Measurements from ENCODE around the gene EPS8.
"Not testable (repeated sequence)": the region's sequence is repeated elsewhere in the genome, so short reads cannot be mapped to it uniquely, and the experiment has no call there.

EPS8 gene

GRCh38 chr12:15756822-15757221 lies 32.4 kb downstream of the EPS8 start:
- DNase-seq (ENCODE audit: low read depth) = no peak

GRCh38 chr12:15754233-15754632 lies 35.0 kb downstream of the EPS8 start:
- no peak for DNase-seq (ENCODE audit: low read depth)

- no peak for DNase-seq (ENCODE audit: low read depth)
Measured at GRCh38 chr12:15752785-15753184, 36.4 kb downstream of the EPS8 start.

GRCh38 chr12:15751741-15752140 lies 37.4 kb downstream of the EPS8 start:
- no peak for DNase-seq (ENCODE audit: low read depth)

- DNase-seq (ENCODE audit: low read depth) = no peak
Measured at GRCh38 chr12:15749937-15750336, 39.3 kb downstream of the EPS8 start.

GRCh38 chr12:15741870-15742269 lies 47.3 kb downstream of the EPS8 start:
- DNase-seq (ENCODE audit: low read depth) = not testable (repeated sequence)

GRCh38 chr12:15741082-15741481 lies 48.1 kb downstream of the EPS8 start:
- no peak for DNase-seq (ENCODE audit: low read depth)

GRCh38 chr12:15740389-15740788 lies 48.8 kb downstream of the EPS8 start:
- not testable (repeated sequence) for DNase-seq (ENCODE audit: low read depth)

GRCh38 chr12:15738438-15739015 lies 50.7 kb downstream of the EPS8 start:
- no peak for DNase-seq (ENCODE audit: low read depth)

- no peak for DNase-seq (ENCODE audit: low read depth)
Measured at GRCh38 chr12:15735837-15736615, 53.2 kb downstream of the EPS8 start.

GRCh38 chr12:15733136-15733535 lies 56.1 kb downstream of the EPS8 start:
- DNase-seq (ENCODE audit: low read depth) = no peak

GRCh38 chr12:15732341-15733061 lies 56.7 kb downstream of the EPS8 start:
- DNase-seq (ENCODE audit: low read depth) = no peak

- no peak for DNase-seq (ENCODE audit: low read depth)
Measured at GRCh38 chr12:15731940-15732339, 57.2 kb downstream of the EPS8 start.

GRCh38 chr12:15729097-15729496 lies 60.1 kb downstream of the EPS8 start:
- DNase-seq (ENCODE audit: low read depth) = no peak

- DNase-seq (ENCODE audit: low read depth) = no peak
Measured at GRCh38 chr12:15728118-15728598, 61.0 kb downstream of the EPS8 start.

GRCh38 chr12:15726878-15727150 lies 62.4 kb downstream of the EPS8 start:
- DNase-seq (ENCODE audit: low read depth) = no peak

GRCh38 chr12:15726027-15726877 lies 62.9 kb downstream of the EPS8 start:
- DNase-seq (ENCODE audit: low read depth) = no peak

- DNase-seq (ENCODE audit: low read depth) = no peak
Measured at GRCh38 chr12:15722951-15723350, 66.2 kb downstream of the EPS8 start.

- DNase-seq (ENCODE audit: low read depth) = no peak
Measured at GRCh38 chr12:15721316-15722115, 67.7 kb downstream of the EPS8 start.

GRCh38 chr12:15720295-15720694 lies 68.9 kb downstream of the EPS8 start:
- DNase-seq (ENCODE audit: low read depth) = no peak

- no peak for DNase-seq (ENCODE audit: low read depth)
Measured at GRCh38 chr12:15719230-15719629, 70.0 kb downstream of the EPS8 start.

All from activated T-cell treated with anti-CD3 and anti-CD28 coated beads for 48 hours (primary cell).